SK-N-SH (cell line): ENCODE data around the gene ITM2B.

Source experiments
- EZH2phosphoT487 ChIP-seq: fragments of 200-600 bp; sonication (generic); IDR thresholded peaks from 2 replicates; pipeline ENCODE4 v1.6.1; 2017; ENCODE audit warnings: low read depth, mixed run types, mild to moderate bottlenecking, antibody characterized with exemption, moderate library complexity, borderline replicate concordance
- RCOR1 ChIP-seq: fragments of 150-350 bp; IDR thresholded peaks from 2 replicates; pipeline ENCODE4 v1.6.1; 2017; ENCODE audit warnings: antibody characterized with exemption, low read length
- TF ChIP-seq, protein P1 (sequence below): IDR thresholded peaks from 2 replicates; pipeline ENCODE4 v1.6.1; 2012; ENCODE audit warnings: mild to moderate bottlenecking, low read depth, low read length, moderate library complexity
- TF ChIP-seq, protein P2 (sequence below): fragments of 200-600 bp; sonication (generic); IDR thresholded peaks from 2 replicates; pipeline ENCODE4 v1.6.1; 2017; ENCODE audit warnings: antibody characterized with exemption, mild to moderate bottlenecking, moderate library complexity

DNA sequence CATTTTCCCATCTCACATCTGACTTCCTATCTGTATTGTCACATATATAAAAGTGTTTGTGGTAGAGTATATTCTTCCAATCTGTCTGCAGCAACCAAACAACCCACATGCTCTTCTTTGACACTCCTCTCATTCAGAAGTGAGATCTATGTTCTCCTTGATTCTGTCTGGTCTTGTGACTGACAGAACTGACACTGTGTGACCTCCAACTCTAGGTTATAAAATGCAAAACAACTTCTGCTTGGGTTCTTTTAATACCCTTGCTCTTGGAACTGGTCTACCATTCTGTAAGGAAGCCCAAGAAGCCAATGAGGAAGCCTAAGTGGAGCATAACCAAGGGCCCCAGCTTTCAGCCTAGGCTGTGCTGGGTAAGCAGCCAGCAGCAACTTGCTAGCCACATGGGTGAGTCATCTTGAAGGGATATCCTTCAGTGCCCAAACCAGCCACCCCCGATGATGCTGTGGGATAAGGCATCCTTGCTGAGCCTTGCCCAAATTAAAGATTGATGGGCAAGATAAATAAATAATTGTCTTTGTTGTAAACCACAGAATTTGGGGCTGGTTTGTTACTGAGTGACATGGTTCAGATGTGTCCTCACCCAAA, 18.4 kb upstream of the ITM2B start:
- TF ChIP-seq EZH2phosphoT487 = no peak
- TF ChIP-seq, protein P1, sequence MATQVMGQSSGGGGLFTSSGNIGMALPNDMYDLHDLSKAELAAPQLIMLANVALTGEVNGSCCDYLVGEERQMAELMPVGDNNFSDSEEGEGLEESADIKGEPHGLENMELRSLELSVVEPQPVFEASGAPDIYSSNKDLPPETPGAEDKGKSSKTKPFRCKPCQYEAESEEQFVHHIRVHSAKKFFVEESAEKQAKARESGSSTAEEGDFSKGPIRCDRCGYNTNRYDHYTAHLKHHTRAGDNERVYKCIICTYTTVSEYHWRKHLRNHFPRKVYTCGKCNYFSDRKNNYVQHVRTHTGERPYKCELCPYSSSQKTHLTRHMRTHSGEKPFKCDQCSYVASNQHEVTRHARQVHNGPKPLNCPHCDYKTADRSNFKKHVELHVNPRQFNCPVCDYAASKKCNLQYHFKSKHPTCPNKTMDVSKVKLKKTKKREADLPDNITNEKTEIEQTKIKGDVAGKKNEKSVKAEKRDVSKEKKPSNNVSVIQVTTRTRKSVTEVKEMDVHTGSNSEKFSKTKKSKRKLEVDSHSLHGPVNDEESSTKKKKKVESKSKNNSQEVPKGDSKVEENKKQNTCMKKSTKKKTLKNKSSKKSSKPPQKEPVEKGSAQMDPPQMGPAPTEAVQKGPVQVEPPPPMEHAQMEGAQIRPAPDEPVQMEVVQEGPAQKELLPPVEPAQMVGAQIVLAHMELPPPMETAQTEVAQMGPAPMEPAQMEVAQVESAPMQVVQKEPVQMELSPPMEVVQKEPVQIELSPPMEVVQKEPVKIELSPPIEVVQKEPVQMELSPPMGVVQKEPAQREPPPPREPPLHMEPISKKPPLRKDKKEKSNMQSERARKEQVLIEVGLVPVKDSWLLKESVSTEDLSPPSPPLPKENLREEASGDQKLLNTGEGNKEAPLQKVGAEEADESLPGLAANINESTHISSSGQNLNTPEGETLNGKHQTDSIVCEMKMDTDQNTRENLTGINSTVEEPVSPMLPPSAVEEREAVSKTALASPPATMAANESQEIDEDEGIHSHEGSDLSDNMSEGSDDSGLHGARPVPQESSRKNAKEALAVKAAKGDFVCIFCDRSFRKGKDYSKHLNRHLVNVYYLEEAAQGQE = no peak
- TF ChIP-seq RCOR1 = no peak
- TF ChIP-seq, protein P2, sequence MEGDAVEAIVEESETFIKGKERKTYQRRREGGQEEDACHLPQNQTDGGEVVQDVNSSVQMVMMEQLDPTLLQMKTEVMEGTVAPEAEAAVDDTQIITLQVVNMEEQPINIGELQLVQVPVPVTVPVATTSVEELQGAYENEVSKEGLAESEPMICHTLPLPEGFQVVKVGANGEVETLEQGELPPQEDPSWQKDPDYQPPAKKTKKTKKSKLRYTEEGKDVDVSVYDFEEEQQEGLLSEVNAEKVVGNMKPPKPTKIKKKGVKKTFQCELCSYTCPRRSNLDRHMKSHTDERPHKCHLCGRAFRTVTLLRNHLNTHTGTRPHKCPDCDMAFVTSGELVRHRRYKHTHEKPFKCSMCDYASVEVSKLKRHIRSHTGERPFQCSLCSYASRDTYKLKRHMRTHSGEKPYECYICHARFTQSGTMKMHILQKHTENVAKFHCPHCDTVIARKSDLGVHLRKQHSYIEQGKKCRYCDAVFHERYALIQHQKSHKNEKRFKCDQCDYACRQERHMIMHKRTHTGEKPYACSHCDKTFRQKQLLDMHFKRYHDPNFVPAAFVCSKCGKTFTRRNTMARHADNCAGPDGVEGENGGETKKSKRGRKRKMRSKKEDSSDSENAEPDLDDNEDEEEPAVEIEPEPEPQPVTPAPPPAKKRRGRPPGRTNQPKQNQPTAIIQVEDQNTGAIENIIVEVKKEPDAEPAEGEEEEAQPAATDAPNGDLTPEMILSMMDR = no peak
